Activated CD8-positive, alpha-beta memory T cell treated with anti-CD3 and anti-CD28 coated beads, Interleukin-2, amount 10 ng/mL, durations not matched to agents 7 days and 5 days (primary cell): ENCODE results near the gene PCK2. TPM values are rescaled to one million over a fixed set of nuclear protein-coding genes. Genes with fewer than 3 reads are reported as not detected.
"Not testable (repeated sequence)": the region's sequence is repeated elsewhere in the genome, so short reads cannot be mapped to it uniquely, and the experiment has no call there.

Experiments
- ATAC-seq: fragments of 150-1000 bp; cut with Tn5 transposase; one replicate; pipeline ENCODE4 v1.10.0; 2021; ENCODE audit warnings: moderate library complexity
- CTCF ChIA-PET: fragments of 350-600 bp; sonication (Branson Sonifier 250); formaldehyde crosslinking; loops from one replicate; lab custom pipeline; 2021; ENCODE audit warnings: antibody characterized with exemption; lab: Charles Lee
- DNase-seq: peaks from one replicate; pipeline ENCODE4 v3.0.0-alpha.2; 2020
- H3K27ac Mint-ChIP-seq: one replicate; pipeline ENCODE4 v1.8.0; 2021; ENCODE audit warnings: mild to moderate bottlenecking, mixed read lengths
- H3K27me3 Mint-ChIP-seq: one replicate; pipeline ENCODE4 v1.8.0; 2021; ENCODE audit warnings: mixed read lengths
- H3K36me3 Mint-ChIP-seq: one replicate; pipeline ENCODE4 v1.8.0; 2021; ENCODE audit warnings: mild to moderate bottlenecking, mixed read lengths
- H3K4me1 Mint-ChIP-seq: one replicate; pipeline ENCODE4 v1.8.0; 2021; ENCODE audit warnings: mixed read lengths
- H3K4me3 Mint-ChIP-seq: one replicate; pipeline ENCODE4 v1.8.0; 2021; ENCODE audit warnings: mild to moderate bottlenecking, moderate library complexity, mixed read lengths
- H3K9me3 Mint-ChIP-seq: one replicate; pipeline ENCODE4 v1.8.0; 2022; ENCODE audit warnings: low read depth, mixed read lengths
- total RNA-seq, 2 experiments: library from RNA; stranded (reverse); gene quantifications; one replicate each; pipeline ENCODE4 v1.2.3, GENCODE V29; 2021

The PCK2 gene
- total RNA-seq, 2 experiments from 2014 or later = 61.7 to 87.0 TPM

- CTCF ChIA-PET = interaction anchor here (0.7 to 12.1 kb wide), 9 partner anchors 10 to 1328 kb away, joined by 3 to 225 read pairs (median 10); partner anchors contain the start of genes DCAF11, EMC9, IRF9 and NRL
- Mint-ChIP-seq H3K9me3 (no peaks in the 10 kb centered on the region), H3K27ac (peak overlapping the region; percentile 99), H3K4me3 (peak overlapping the region; percentile 99), H3K36me3 (peaks cover 31% of the 10 kb centered on the region), H3K27me3 (no peaks in the 10 kb centered on the region), H3K4me1 (peaks cover 31% of the 10 kb centered on the region)
- ATAC-seq (peak; percentile 50), DNase-seq (peak; percentile 87)
Measured at GRCh38 chr14:24095271-24096068, 1.4 kb downstream of the PCK2 start.

- CTCF ChIA-PET = interaction anchor here (0.9 to 12.1 kb wide), 3 partner anchors 9 to 65 kb away, joined by 3 to 225 read pairs (median 4); partner anchors contain the start of gene IRF9
- peak overlapping the region; percentile 47 for H3K4me3 Mint-ChIP-seq
- peaks cover 29% of the 10 kb centered on the region for H3K4me1 Mint-ChIP-seq
- no peaks in the 10 kb centered on the region for H3K9me3 Mint-ChIP-seq
- no peak for DNase-seq
- no peaks in the 10 kb centered on the region for H3K27me3 Mint-ChIP-seq
- peak overlapping the region; percentile 58 for H3K27ac Mint-ChIP-seq
- H3K36me3 Mint-ChIP-seq = peaks cover 36% of the 10 kb centered on the region
- no peak for ATAC-seq
Measured at GRCh38 chr14:24096545-24097181, 2.6 kb downstream of the PCK2 start.

- H3K27ac Mint-ChIP-seq = no peak overlapping the region
- peaks cover 48% of the 10 kb centered on the region for H3K36me3 Mint-ChIP-seq
- CTCF ChIA-PET = interaction anchor here (1.2 to 12.1 kb wide), 2 partner anchors 7 to 16 kb away, joined by 3 to 225 read pairs; partner anchors contain the start of genes DCAF11 and NRL
- ATAC-seq (no peak), DNase-seq (no peak)
- H3K9me3 Mint-ChIP-seq = no peaks in the 10 kb centered on the region
- no peaks in the 10 kb centered on the region for H3K27me3 Mint-ChIP-seq
- H3K4me3 Mint-ChIP-seq = no peak overlapping the region
- H3K4me1 Mint-ChIP-seq = peaks cover 24% of the 10 kb centered on the region
Measured at GRCh38 chr14:24098229-24098926, 4.3 kb downstream of the PCK2 start.

GRCh38 chr14:24098927-24099813, 5.1 kb downstream of the PCK2 start:
- CTCF ChIA-PET = interaction anchor here (1.2 to 12.1 kb wide), 2 partner anchors 7 to 15 kb away, joined by 3 to 225 read pairs; partner anchors contain the start of genes DCAF11 and NRL
- Mint-ChIP-seq H3K27ac (no peak overlapping the region), H3K27me3 (no peaks in the 10 kb centered on the region), H3K4me3 (no peak overlapping the region), H3K36me3 (peaks cover 56% of the 10 kb centered on the region), H3K4me1 (peaks cover 18% of the 10 kb centered on the region), H3K9me3 (no peaks in the 10 kb centered on the region)
- ATAC-seq (no peak), DNase-seq (no peak)

GRCh38 chr14:24100197-24100981, 6.3 kb downstream of the PCK2 start:
- DNase-seq (no peak), ATAC-seq (no peak)
- H3K36me3 Mint-ChIP-seq = peaks cover 60% of the 10 kb centered on the region
- CTCF ChIA-PET = interaction anchor here (10.7 to 12.1 kb wide), 2 partner anchors 5 to 6 kb away, joined by 225 read pairs; partner anchors contain the start of gene PCK2
- no peak overlapping the region for H3K27ac Mint-ChIP-seq
- H3K9me3 Mint-ChIP-seq = no peaks in the 10 kb centered on the region
- H3K4me1 Mint-ChIP-seq = peaks cover 16% of the 10 kb centered on the region
- no peak overlapping the region for H3K4me3 Mint-ChIP-seq
- H3K27me3 Mint-ChIP-seq = no peaks in the 10 kb centered on the region

- DNase-seq = no peak
- no peak for ATAC-seq
- no peaks in the 10 kb centered on the region for H3K27me3 Mint-ChIP-seq
- no peak overlapping the region for H3K4me3 Mint-ChIP-seq
- CTCF ChIA-PET = interaction anchor here (1.8 to 10.7 kb wide), 2 partner anchors 6 to 19 kb away, joined by 3 to 225 read pairs; partner anchors contain the start of gene PCK2
- no peaks in the 10 kb centered on the region for H3K9me3 Mint-ChIP-seq
- H3K4me1 Mint-ChIP-seq = peaks cover 15% of the 10 kb centered on the region
- peaks cover 57% of the 10 kb centered on the region for H3K36me3 Mint-ChIP-seq
- no peak overlapping the region for H3K27ac Mint-ChIP-seq
Measured at GRCh38 chr14:24100982-24101494, 6.9 kb downstream of the PCK2 start.

GRCh38 chr14:24102357-24103048, 8.4 kb downstream of the PCK2 start:
- ATAC-seq (no peak), DNase-seq (no peak)
- H3K36me3 Mint-ChIP-seq = peaks cover 49% of the 10 kb centered on the region
- CTCF ChIA-PET = interaction anchor here (1.0 to 10.7 kb wide), 4 partner anchors 8 to 58 kb away, joined by 3 to 225 read pairs (median 4); partner anchors contain the start of genes IRF9 and PCK2
- peaks cover 17% of the 10 kb centered on the region for H3K4me1 Mint-ChIP-seq
- no peaks in the 10 kb centered on the region for H3K9me3 Mint-ChIP-seq
- H3K27ac Mint-ChIP-seq = peak overlapping the region; percentile 8
- no peaks in the 10 kb centered on the region for H3K27me3 Mint-ChIP-seq
- no peak overlapping the region for H3K4me3 Mint-ChIP-seq

GRCh38 chr14:24103451-24103850, 9.3 kb downstream of the PCK2 start:
- H3K36me3 Mint-ChIP-seq = peaks cover 44% of the 10 kb centered on the region

GRCh38 chr14:24105609-24106239, 11.6 kb downstream of the PCK2 start:
- not testable (repeated sequence) for H3K27me3 Mint-ChIP-seq, H3K4me3 Mint-ChIP-seq, DNase-seq, ATAC-seq, H3K9me3 Mint-ChIP-seq
- H3K27ac Mint-ChIP-seq = peak overlapping the region; percentile 18
- H3K4me1 Mint-ChIP-seq = peaks cover 33% of the 10 kb centered on the region
- peaks cover 34% of the 10 kb centered on the region for H3K36me3 Mint-ChIP-seq
- CTCF ChIA-PET = interaction anchor here (0.6 to 10.7 kb wide), 6 partner anchors 11 to 604 kb away, joined by 3 to 225 read pairs (median 4); partner anchors contain the start of genes PCK2 and TINF2

More at GRCh38 chr14:24103451-24103850, 9.3 kb downstream of the PCK2 start:
- CTCF ChIA-PET = interaction anchor here (10.7 kb wide), 1 partner anchor 9 kb away, joined by 225 read pairs; the partner anchor contains the start of gene PCK2
- Mint-ChIP-seq H3K9me3 (no peaks in the 10 kb centered on the region), H3K27me3 (no peaks in the 10 kb centered on the region), H3K27ac (no peak overlapping the region), H3K4me1 (peaks cover 19% of the 10 kb centered on the region), H3K4me3 (no peak overlapping the region)
- ATAC-seq (no peak), DNase-seq (no peak)

- H3K9me3 Mint-ChIP-seq = no peaks in the 10 kb centered on the region
Measured at GRCh38 chr14:24106672-24107271, 12.7 kb downstream of the PCK2 start.

More at GRCh38 chr14:24106672-24107271, 12.7 kb downstream of the PCK2 start:
- H3K36me3 Mint-ChIP-seq = peaks cover 31% of the 10 kb centered on the region
- no peak overlapping the region for H3K27ac Mint-ChIP-seq
- H3K4me1 Mint-ChIP-seq = peaks cover 36% of the 10 kb centered on the region
- H3K27me3 Mint-ChIP-seq = no peaks in the 10 kb centered on the region
- H3K4me3 Mint-ChIP-seq = no peak overlapping the region
- CTCF ChIA-PET = interaction anchor here (0.6 to 10.7 kb wide), 11 partner anchors 12 to 603 kb away, joined by 3 to 225 read pairs (median 7); partner anchors contain the start of genes CARMIL3, IRF9, PCK2 and TINF2
- no peak for ATAC-seq
- DNase-seq = no peak
